Astrocyte (in vitro differentiated cells and primary cell): ENCODE data around the gene VSTM2B.

Source experiments
- EZH2 ChIP-seq: IDR thresholded peaks from 2 replicates; pipeline ENCODE4 v1.6.1; 2012; ENCODE audit warnings: mild to moderate bottlenecking, low read length, inconsistent platforms; ENCODE audit not compliant: insufficient read depth
- TF ChIP-seq, protein P1 (sequence below): IDR thresholded peaks from 2 replicates; pipeline ENCODE4 v1.5.1; 2011; ENCODE audit warnings: low read depth, mild to moderate bottlenecking, inconsistent platforms, low read length, moderate library complexity; ENCODE audit not compliant: insufficient read depth

DNA sequence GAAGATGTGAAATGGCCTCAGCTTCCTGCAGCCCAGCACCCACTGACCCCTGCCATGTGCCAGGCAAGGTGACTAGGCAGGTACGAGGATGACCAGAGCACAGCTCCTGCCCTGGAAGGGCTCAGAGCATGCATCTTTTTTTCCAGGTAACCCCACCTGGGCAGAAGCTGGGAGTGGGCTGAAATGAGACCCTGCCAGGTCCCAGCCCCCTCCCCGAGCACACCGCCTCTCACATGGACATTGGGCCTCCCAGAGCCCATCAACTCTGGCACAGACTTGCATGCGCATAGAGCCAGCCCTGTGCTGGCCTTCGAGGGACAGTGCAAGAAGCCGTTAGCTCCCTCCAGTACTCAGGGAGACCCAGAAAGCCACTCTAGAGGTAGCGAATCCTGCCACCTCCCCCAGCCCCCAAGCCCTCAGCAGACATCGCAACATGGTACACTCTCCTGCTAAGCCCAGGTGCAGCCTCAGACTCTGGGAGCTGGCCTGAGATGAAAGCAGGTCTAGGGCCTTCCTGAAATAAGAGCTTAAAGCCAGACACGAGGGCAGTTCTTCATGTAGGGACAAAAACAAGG lies 8.9 kb upstream of the VSTM2B start:
- TF ChIP-seq, protein P1, sequence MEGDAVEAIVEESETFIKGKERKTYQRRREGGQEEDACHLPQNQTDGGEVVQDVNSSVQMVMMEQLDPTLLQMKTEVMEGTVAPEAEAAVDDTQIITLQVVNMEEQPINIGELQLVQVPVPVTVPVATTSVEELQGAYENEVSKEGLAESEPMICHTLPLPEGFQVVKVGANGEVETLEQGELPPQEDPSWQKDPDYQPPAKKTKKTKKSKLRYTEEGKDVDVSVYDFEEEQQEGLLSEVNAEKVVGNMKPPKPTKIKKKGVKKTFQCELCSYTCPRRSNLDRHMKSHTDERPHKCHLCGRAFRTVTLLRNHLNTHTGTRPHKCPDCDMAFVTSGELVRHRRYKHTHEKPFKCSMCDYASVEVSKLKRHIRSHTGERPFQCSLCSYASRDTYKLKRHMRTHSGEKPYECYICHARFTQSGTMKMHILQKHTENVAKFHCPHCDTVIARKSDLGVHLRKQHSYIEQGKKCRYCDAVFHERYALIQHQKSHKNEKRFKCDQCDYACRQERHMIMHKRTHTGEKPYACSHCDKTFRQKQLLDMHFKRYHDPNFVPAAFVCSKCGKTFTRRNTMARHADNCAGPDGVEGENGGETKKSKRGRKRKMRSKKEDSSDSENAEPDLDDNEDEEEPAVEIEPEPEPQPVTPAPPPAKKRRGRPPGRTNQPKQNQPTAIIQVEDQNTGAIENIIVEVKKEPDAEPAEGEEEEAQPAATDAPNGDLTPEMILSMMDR, result no peak
- no peak for TF ChIP-seq EZH2
